A549 (cell line): ENCODE results near the gene PATL2. TPM values are rescaled to one million over a fixed set of nuclear protein-coding genes. Genes with fewer than 3 reads are reported as not detected.

Experiments used
- ATAC-seq, 2 experiments: fragments of 200-7000 bp in 1 of 2; fragments of >200 bp in 1 of 2; cut with Nextera tagmentation in 1 of 2; cut with Tn5 transposase in 1 of 2; 3 replicates each; pipeline versions ENCODE4 v1.8.0 to v1.9.1; 2018 to 2020; ENCODE audit warnings: mild to moderate bottlenecking in 1 of 2, moderate library complexity in 1 of 2
- CTCF ChIA-PET: fragments of 300-600 bp; sonication (Branson Sonifier 250); formaldehyde crosslinking; extraction: SDS; loops from one replicate; lab custom pipeline; 2021; ENCODE audit warnings: antibody characterized with exemption, inconsistent platforms; lab: Yijun Ruan, JAX
- POLR2A ChIA-PET: fragments of 350-600 bp; formaldehyde crosslinking; extraction: SDS; loops from one replicate; lab custom pipeline; 2021; ENCODE audit warnings: antibody characterized with exemption, inconsistent platforms; lab: Yijun Ruan, JAX
- DNase-seq, 2 experiments: peaks; one replicate each; pipeline versions ENCODE4 v3.0.0 to v3.0.0-alpha.2; 2011 to 2016; ENCODE audit warnings: low read depth in 1 of 2, low spot score in 1 of 2
- FAIRE-seq: peaks from 2 replicates; lab custom pipeline; 2011; peaks lifted over from hg19 to GRCh38; lab: Jason Lieb, UNC
- H3K27ac ChIP-seq, 2 experiments: fragments of >200 bp; sonication (Bioruptor Twin); formaldehyde crosslinking; 3 replicates each; pipeline ENCODE4 v1.5.1; 2016 to 2017
- H3K4me1 ChIP-seq: fragments of >200 bp; sonication (Bioruptor Twin); formaldehyde crosslinking; 3 replicates; pipeline ENCODE4 v1.6.1; 2016
- H3K4me2 ChIP-seq: fragments of >200 bp; sonication (Bioruptor Twin); formaldehyde crosslinking; 3 replicates; pipeline ENCODE4 v1.6.1; 2016
- H3K4me3 ChIP-seq: fragments of >200 bp; sonication (Bioruptor Twin); formaldehyde crosslinking; 3 replicates; pipeline ENCODE4 v1.5.1; 2016
- H3K9me3 ChIP-seq: fragments of >200 bp; sonication (Bioruptor Twin); formaldehyde crosslinking; 3 replicates; pipeline ENCODE4 v1.6.1; 2016
- CHD2 ChIP-seq: fragments of 150-350 bp; IDR thresholded peaks from 2 replicates; pipeline ENCODE4 v1.6.1; 2014; ENCODE audit warnings: low read length; ENCODE audit not compliant: partially characterized antibody
- CHD4 ChIP-seq: fragments of 200-600 bp; sonication (generic); IDR thresholded peaks from 2 replicates; pipeline ENCODE4 v1.6.1; 2016; ENCODE audit warnings: antibody characterized with exemption, mild to moderate bottlenecking, borderline replicate concordance
- EHF ChIP-seq: fragments of 250-450 bp; sonication (Bioruptor Pico); IDR thresholded peaks from 2 replicates; pipeline ENCODE4 v1.5.0; 2020; ENCODE audit warnings: mild to moderate bottlenecking
- EHMT2 ChIP-seq: fragments of 200-600 bp; sonication (generic); IDR thresholded peaks from 2 replicates; pipeline ENCODE4 v1.6.1; 2016; ENCODE audit warnings: antibody characterized with exemption, low read depth, mild to moderate bottlenecking, moderate library complexity
- FOSB ChIP-seq: fragments of 250-450 bp; sonication (Bioruptor Pico); IDR thresholded peaks from 2 replicates; pipeline ENCODE4 v1.5.0; 2020; ENCODE audit warnings: mild to moderate bottlenecking, moderate library complexity
- FOSL2 ChIP-seq, 2 experiments: fragments of 450-650 bp in 1 of 2; fragments of >200 bp in 1 of 2; sonication (Bioruptor Twin) in 1 of 2; formaldehyde crosslinking; IDR thresholded peaks; 2 replicates each; pipeline versions ENCODE4 v1.5.0 to v1.6.1; 2016 to 2020; ENCODE audit warnings: mild to moderate bottlenecking in 1 of 2, moderate library complexity in 1 of 2
- FOXS1 ChIP-seq: fragments of 250-450 bp; sonication (Bioruptor Pico); IDR thresholded peaks from 2 replicates; pipeline ENCODE4 v1.5.0; 2020; ENCODE audit warnings: mild to moderate bottlenecking, moderate library complexity
- HDAC2 ChIP-seq: fragments of 200-600 bp; sonication (generic); IDR thresholded peaks from 2 replicates; pipeline ENCODE4 v1.6.1; 2016
- HEYL ChIP-seq: fragments of 250-450 bp; sonication (Bioruptor Pico); IDR thresholded peaks from 2 replicates; pipeline ENCODE4 v1.8.0; 2021; ENCODE audit warnings: mild to moderate bottlenecking, moderate library complexity
- HOXB13 ChIP-seq: fragments of 250-450 bp; sonication (Bioruptor Pico); IDR thresholded peaks from 2 replicates; pipeline ENCODE4 v1.5.0; 2020; ENCODE audit warnings: low read depth, mild to moderate bottlenecking, moderate library complexity
- KDM5A ChIP-seq: fragments of 200-600 bp; sonication (generic); IDR thresholded peaks from 2 replicates; pipeline ENCODE4 v1.6.1; 2016; ENCODE audit warnings: antibody characterized with exemption, mild to moderate bottlenecking
- MAFK ChIP-seq: fragments of 450-650 bp; IDR thresholded peaks from 2 replicates; pipeline ENCODE4 v1.6.1; 2014; ENCODE audit not compliant: partially characterized antibody
- MAZ ChIP-seq: fragments of 150-350 bp; IDR thresholded peaks from 2 replicates; pipeline ENCODE4 v1.6.1; 2014; ENCODE audit warnings: antibody characterized with exemption, low read depth, low read length, borderline replicate concordance
- NPAS2 ChIP-seq: fragments of 250-450 bp; sonication (Bioruptor Pico); IDR thresholded peaks from 2 replicates; pipeline ENCODE4 v1.8.0; 2022; ENCODE audit warnings: mild to moderate bottlenecking, moderate library complexity, borderline replicate concordance
- NR3C1 ChIP-seq: fragments of >200 bp; sonication (Bioruptor Twin); formaldehyde crosslinking; IDR thresholded peaks from 3 replicates; pipeline ENCODE4 v1.6.1; 2017
- POLR2AphosphoS2 ChIP-seq: conservative IDR thresholded peaks from 2 replicates; pipeline ENCODE4 v1.6.1; 2012; ENCODE audit warnings: low read length, improper control_type of control experiment, inconsistent platforms
- RAD21 ChIP-seq, 2 experiments: fragments of >200 bp in 1 of 2; sonication (Bioruptor Twin) in 1 of 2; formaldehyde crosslinking in 1 of 2; IDR thresholded peaks in 1 of 2; conservative IDR thresholded peaks in 1 of 2; 2 replicates in 1 of 2; 3 replicates in 1 of 2; pipeline ENCODE4 v1.6.1; 2012 to 2018; ENCODE audit warnings: inconsistent platforms in 1 of 2
- RFX5 ChIP-seq: fragments of 450-650 bp; IDR thresholded peaks from 2 replicates; pipeline ENCODE4 v1.7.1; 2014; ENCODE audit warnings: antibody characterized with exemption, mild to moderate bottlenecking, moderate library complexity
- RNF2 ChIP-seq: fragments of 200-600 bp; sonication (generic); IDR thresholded peaks from 2 replicates; pipeline ENCODE4 v1.6.1; 2016; ENCODE audit warnings: low read depth, mild to moderate bottlenecking, antibody characterized with exemption, moderate library complexity, borderline replicate concordance
- SMC3 ChIP-seq: fragments of >200 bp; sonication (Bioruptor Twin); formaldehyde crosslinking; IDR thresholded peaks from 3 replicates; pipeline ENCODE4 v1.6.1; 2018; ENCODE audit warnings: inconsistent platforms
- SREBF2 ChIP-seq: fragments of 450-650 bp; IDR thresholded peaks from 2 replicates; pipeline ENCODE4 v1.6.1; 2014; ENCODE audit warnings: mild to moderate bottlenecking, moderate library complexity
- ZC3H11A ChIP-seq: fragments of 450-650 bp; IDR thresholded peaks from 2 replicates; pipeline ENCODE4 v1.6.1; 2014; ENCODE audit warnings: antibody characterized with exemption, mild to moderate bottlenecking
- ZNF302 ChIP-seq: fragments of 250-450 bp; sonication (Bioruptor Pico); IDR thresholded peaks from 2 replicates; pipeline ENCODE4 v1.9.0; 2021; ENCODE audit warnings: inconsistent platforms, mild to moderate bottlenecking, moderate library complexity
- WGBS: methylation state at CpG from one replicate; pipeline ENCODE4 v1.1.6; 2017; ENCODE audit errors: missing lambda C conversion rate; 5-methylcytosine and 5-hydroxymethylcytosine counted together
- polyA plus RNA-seq, 4 experiments: library from polyadenylated mRNA; depleted of rRNA in 3 of 4; stranded (reverse); fragments of >200 nt; fragmentation: RNase III in 1 of 4; extraction: RNeasy Plus Mini Kit Qiagen cat#74134 plus additional on column Dnase treatment in 1 of 4; gene quantifications; 2 replicates in 3 of 4; 3 replicates in 1 of 4; pipeline ENCODE4 v1.2.3, GENCODE V29; 2011 to 2017
- TF ChIP-seq, protein P1 (sequence below): fragments of >200 bp; sonication (Bioruptor Twin); formaldehyde crosslinking; IDR thresholded peaks from 2 replicates; pipeline ENCODE4 v1.6.1; 2016
- TF ChIP-seq, protein P2 (sequence below): fragments of 250-450 bp; sonication (Bioruptor Pico); IDR thresholded peaks from 2 replicates; pipeline ENCODE4 v1.5.0; 2021; ENCODE audit warnings: mild to moderate bottlenecking, moderate library complexity, borderline replicate concordance
- TF ChIP-seq, protein P3 (sequence below): fragments of >200 bp; sonication (Bioruptor Twin); formaldehyde crosslinking; IDR thresholded peaks from 3 replicates; pipeline ENCODE4 v1.6.1; 2016
- TF ChIP-seq, protein P4 (sequence below): IDR thresholded peaks from 2 replicates; pipeline ENCODE4 v1.6.1; 2012
- TF ChIP-seq, protein P5 (sequence below): IDR thresholded peaks from 2 replicates; pipeline ENCODE4 v1.6.1; 2012; ENCODE audit warnings: low read depth, borderline replicate concordance
- TF ChIP-seq, protein P6 (sequence below): fragments of 250-450 bp; sonication (Bioruptor Pico); IDR thresholded peaks from 2 replicates; pipeline ENCODE4 v1.5.0; 2020; ENCODE audit warnings: low read depth, mild to moderate bottlenecking, moderate library complexity

PATL2 gene
- polyA plus RNA-seq, 2 of the 4 experiments (the other 2 are of a cell fraction), result 0.12 to 0.26 TPM

DNA sequence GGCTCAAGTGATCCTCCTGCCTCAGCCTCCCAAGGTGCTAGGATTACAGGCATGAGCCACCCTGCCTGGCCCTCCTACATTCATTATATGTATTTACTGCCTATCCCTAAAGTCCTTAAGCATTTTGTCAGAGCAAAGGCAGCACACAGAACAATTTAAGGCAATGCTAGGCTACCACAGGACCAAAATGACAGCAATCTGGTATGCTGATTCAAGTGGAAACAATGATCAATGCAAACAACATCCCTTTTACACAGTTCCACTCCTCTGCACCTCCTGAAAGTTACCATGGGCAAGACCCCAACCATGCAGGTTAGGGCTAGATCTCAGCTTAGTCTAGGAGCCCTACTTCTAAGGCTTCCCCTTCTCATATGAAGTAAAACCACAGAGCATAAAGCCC is 87.9 kb downstream of the PATL2 start:
- no peak for TF ChIP-seq EHMT2
- no peak for TF ChIP-seq SMC3
- TF ChIP-seq, protein P1, sequence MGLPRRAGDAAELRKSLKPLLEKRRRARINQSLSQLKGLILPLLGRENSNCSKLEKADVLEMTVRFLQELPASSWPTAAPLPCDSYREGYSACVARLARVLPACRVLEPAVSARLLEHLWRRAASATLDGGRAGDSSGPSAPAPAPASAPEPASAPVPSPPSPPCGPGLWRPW, result no peak
- no peak for TF ChIP-seq RFX5
- TF ChIP-seq MAZ, result no peak
- TF ChIP-seq FOXS1, result no peak
- TF ChIP-seq, protein P2, sequence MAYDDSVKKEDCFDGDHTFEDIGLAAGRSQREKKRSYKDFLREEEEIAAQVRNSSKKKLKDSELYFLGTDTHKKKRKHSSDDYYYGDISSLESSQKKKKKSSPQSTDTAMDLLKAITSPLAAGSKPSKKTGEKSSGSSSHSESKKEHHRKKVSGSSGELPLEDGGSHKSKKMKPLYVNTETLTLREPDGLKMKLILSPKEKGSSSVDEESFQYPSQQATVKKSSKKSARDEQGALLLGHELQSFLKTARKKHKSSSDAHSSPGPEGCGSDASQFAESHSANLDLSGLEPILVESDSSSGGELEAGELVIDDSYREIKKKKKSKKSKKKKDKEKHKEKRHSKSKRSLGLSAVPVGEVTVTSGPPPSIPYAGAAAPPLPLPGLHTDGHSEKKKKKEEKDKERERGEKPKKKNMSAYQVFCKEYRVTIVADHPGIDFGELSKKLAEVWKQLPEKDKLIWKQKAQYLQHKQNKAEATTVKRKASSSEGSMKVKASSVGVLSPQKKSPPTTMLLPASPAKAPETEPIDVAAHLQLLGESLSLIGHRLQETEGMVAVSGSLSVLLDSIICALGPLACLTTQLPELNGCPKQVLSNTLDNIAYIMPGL (CRISPR knock-in tag), result no peak
- TF ChIP-seq RAD21 (conservative IDR thresholded peaks at IDR 0.05 in 1 of 2, IDR thresholded peaks at IDR 0.05 in 1 of 2), result no peak
- TF ChIP-seq FOSL2 (IDR thresholded peaks at IDR 0.05), result no peak
- TF ChIP-seq FOSL2 (CRISPR knock-in tag; IDR thresholded peaks at IDR 0.05), result no peak
- TF ChIP-seq HEYL (CRISPR knock-in tag), result no peak
- TF ChIP-seq HOXB13 (CRISPR knock-in tag), result no peak
- TF ChIP-seq CHD2, result no peak
- no peak for TF ChIP-seq NPAS2
- TF ChIP-seq, protein P3, sequence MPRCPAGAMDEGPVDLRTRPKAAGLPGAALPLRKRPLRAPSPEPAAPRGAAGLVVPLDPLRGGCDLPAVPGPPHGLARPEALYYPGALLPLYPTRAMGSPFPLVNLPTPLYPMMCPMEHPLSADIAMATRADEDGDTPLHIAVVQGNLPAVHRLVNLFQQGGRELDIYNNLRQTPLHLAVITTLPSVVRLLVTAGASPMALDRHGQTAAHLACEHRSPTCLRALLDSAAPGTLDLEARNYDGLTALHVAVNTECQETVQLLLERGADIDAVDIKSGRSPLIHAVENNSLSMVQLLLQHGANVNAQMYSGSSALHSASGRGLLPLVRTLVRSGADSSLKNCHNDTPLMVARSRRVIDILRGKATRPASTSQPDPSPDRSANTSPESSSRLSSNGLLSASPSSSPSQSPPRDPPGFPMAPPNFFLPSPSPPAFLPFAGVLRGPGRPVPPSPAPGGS, result no peak
- TF ChIP-seq HDAC2, result no peak
- TF ChIP-seq, protein P4, sequence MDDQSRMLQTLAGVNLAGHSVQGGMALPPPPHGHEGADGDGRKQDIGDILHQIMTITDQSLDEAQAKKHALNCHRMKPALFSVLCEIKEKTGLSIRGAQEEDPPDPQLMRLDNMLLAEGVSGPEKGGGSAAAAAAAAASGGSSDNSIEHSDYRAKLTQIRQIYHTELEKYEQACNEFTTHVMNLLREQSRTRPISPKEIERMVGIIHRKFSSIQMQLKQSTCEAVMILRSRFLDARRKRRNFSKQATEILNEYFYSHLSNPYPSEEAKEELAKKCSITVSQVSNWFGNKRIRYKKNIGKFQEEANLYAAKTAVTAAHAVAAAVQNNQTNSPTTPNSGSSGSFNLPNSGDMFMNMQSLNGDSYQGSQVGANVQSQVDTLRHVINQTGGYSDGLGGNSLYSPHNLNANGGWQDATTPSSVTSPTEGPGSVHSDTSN, result no peak
- TF ChIP-seq, protein P5, sequence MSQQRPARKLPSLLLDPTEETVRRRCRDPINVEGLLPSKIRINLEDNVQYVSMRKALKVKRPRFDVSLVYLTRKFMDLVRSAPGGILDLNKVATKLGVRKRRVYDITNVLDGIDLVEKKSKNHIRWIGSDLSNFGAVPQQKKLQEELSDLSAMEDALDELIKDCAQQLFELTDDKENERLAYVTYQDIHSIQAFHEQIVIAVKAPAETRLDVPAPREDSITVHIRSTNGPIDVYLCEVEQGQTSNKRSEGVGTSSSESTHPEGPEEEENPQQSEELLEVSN, result no peak
- TF ChIP-seq SREBF2, result no peak
- ATAC-seq, result no peak
- Histone ChIP-seq H3K4me1 (no peaks in the 10 kb centered on the region), H3K4me3 (no peak overlapping the region), H3K9me3 (no peaks in the 10 kb centered on the region), H3K4me2 (no peak overlapping the region), H3K27ac (no peak overlapping the region)
- CTCF ChIA-PET, result interaction anchor here (0.6 to 1.2 kb wide), 2 partner anchors 11 to 44 kb away, joined by 3 read pairs; no protein-coding TSS in a partner anchor
- no peak for DNase-seq
- POLR2A ChIA-PET, result no interaction called here
- FAIRE-seq, result no peak

DNA sequence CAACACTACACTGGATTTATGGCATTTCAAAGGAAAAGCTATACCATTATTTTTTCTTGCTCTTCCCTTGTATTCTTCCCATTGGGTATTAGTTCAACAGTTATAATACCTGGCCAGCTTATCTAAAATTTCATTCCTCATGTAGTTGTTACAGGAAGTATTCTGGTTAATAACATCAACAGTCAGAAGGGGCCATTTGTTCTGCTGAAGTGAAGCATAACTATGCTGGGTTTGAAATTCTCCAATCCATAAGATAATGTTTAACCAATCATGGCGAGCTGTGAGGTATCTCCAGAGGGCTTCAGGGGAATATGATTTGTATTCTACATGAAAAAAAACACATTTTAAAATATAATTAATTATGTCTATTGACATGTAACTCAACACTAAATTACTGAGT is 91.0 kb downstream of the PATL2 start:
- Histone ChIP-seq H3K9me3 (no peaks in the 10 kb centered on the region), H3K4me3 (no peak overlapping the region), H3K4me1 (no peaks in the 10 kb centered on the region), H3K4me2 (no peak overlapping the region), H3K27ac (no peak overlapping the region)
- TF ChIP-seq, protein P5, result no peak
- TF ChIP-seq, protein P6, sequence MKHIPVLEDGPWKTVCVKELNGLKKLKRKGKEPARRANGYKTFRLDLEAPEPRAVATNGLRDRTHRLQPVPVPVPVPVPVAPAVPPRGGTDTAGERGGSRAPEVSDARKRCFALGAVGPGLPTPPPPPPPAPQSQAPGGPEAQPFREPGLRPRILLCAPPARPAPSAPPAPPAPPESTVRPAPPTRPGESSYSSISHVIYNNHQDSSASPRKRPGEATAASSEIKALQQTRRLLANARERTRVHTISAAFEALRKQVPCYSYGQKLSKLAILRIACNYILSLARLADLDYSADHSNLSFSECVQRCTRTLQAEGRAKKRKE, result no peak
- TF ChIP-seq NR3C1, result no peak
- no peak for TF ChIP-seq HEYL (CRISPR knock-in tag)
- no peak for TF ChIP-seq CHD4
- no peak for TF ChIP-seq KDM5A
- TF ChIP-seq ZC3H11A, result no peak
- no peak for TF ChIP-seq RAD21 (conservative IDR thresholded peaks at IDR 0.05 in 1 of 2, IDR thresholded peaks at IDR 0.05 in 1 of 2)
- TF ChIP-seq MAFK, result no peak
- TF ChIP-seq ZNF302 (CRISPR knock-in tag), result no peak
- TF ChIP-seq, protein P4, result no peak
- no peak for TF ChIP-seq POLR2AphosphoS2
- no peak for TF ChIP-seq FOSL2 (IDR thresholded peaks at IDR 0.05)
- no peak for TF ChIP-seq FOSL2 (CRISPR knock-in tag; IDR thresholded peaks at IDR 0.05)
- TF ChIP-seq RNF2, result no peak
- TF ChIP-seq EHF, result no peak
- no peak for TF ChIP-seq FOSB (CRISPR knock-in tag)
- WGBS, result 81% methylated on average over 1 of the region's 1 CpG
- no peak for DNase-seq
- no peak for FAIRE-seq
- POLR2A ChIA-PET, result no interaction called here
- ATAC-seq, result no peak
- CTCF ChIA-PET, result interaction anchor here (0.9 to 1.5 kb wide), 3 partner anchors 7 to 10 kb away, joined by 3 to 4 read pairs (median 3); no protein-coding TSS in a partner anchor
